ENCODE results near the gene EEFSEC.

The EEFSEC gene

GRCh38 chr3:128316481-128316891 is 163.2 kb downstream of the EEFSEC start:
- DNase-seq (ENCODE audit: low read depth): no peak

DNA sequence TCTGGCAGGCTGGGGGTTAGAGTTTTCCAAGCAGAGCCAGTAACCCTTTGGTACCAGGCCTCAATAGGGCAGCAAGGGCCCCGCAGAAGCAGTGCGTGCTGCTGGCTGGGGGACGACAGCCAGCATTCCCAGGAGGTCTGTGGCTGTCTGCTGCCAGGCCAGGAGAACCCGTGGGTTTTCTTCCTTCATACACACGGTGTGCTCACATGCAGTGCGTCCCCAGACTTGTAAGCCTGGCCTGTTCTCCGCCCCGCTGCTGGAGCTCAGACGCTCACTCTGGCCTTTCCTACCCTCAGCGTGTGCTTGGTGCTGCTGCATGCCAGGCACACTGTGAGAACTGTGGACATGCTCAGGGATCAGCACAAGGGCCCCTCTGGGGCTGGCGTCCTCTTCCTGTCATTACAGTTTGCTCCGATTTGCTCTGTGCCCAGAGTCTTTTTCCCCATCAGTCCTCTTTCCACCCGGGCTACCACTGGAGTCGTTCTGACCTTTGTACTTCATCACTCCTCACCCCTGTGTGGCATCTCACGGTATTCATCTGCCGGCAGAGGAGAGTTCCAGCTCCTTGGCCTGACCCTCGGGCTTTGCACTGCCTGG is 163.9 kb downstream of the EEFSEC start:
- no peak for DNase-seq (ENCODE audit: low read depth)

DNA sequence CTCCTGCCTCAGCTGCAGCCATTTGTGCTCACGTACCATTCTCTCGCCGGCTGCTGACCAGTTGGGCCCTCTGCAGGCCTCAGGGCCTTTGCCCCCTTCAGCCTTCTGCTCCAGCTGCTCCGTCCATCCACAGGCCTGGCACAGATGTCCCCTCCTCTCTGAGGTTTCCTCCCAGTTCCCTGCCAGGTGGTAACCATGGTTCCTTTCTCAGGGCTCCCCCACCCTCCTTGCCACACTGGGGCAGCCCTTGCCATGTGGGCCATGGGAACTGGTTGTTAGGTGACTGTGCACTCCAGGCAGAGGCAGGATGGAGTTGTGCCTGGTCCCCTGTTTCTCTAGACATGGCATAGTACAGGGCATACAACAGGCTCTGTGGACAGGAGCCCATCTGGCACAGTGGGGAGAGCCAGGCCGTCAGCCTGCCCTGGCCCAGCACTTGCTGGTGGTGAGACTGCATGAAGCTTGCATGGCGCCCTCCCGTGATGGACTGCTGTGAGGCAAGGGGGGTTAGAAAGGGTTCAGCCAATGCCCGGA is 164.5 kb downstream of the EEFSEC start:
- DNase-seq (ENCODE audit: low read depth): no peak

DNA sequence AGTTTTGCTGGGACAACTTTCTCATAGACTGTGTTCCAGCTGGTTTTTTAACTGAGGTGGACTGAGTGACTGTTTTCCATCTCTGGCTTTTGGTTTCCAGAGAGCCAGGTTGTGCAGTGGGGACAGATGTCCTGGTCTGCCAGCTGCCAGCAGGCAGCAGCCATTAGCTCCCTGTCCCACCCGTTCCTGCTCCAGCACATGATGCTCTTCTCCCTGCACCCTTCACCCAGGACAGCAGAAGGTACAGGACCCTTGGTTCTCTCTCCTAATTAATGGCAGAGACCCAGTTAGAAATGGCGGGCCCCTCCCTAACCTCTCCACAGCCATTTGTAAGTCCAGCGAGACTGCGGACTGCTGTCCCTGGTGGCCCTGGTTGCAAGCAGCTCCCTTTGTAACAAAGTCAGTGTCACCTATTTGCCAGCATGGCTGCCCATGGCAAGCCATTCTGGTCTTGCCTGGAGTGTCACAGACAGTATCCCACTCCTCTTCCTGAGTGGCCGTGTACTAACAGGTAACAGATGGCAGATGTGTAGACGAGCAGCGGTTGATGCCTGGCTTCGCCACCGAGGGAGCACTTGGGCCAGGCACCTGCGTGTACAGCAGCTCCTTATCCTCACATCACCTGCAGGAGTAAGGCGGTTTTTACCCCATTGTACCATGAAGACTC is 165.1 kb downstream of the EEFSEC start:
- DNase-seq (ENCODE audit: low read depth): no peak

GRCh38 chr3:128319107-128319506 is 165.8 kb downstream of the EEFSEC start:
- no peak for DNase-seq (ENCODE audit: low read depth)

GRCh38 chr3:128319741-128320141 is 166.5 kb downstream of the EEFSEC start:
- DNase-seq (ENCODE audit: low read depth): no peak

GRCh38 chr3:128320551-128321340 is 167.5 kb downstream of the EEFSEC start:
- DNase-seq (ENCODE audit: low read depth): no peak

DNA sequence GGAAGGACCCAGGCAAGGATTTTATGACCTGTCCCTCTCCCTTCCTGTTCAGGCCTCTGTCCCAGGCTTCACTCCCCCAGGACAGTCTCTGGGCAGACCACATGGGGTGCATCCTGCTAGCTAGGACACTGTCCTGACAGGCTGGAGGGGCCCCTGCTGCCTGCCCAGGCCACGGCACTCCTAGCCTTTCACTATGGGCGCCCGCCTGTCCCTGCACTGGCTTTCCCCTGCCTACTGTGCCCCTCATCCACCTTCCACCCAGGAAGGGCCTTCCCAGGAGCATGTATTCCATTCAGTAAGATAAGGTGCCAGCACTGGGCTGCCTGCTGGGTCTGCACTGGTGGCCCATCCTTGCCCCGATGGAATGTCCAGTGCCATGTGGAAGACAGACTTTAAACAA is 168.1 kb downstream of the EEFSEC start:
- DNase-seq (ENCODE audit: low read depth): no peak

GRCh38 chr3:128322030-128323022 is 169.0 kb downstream of the EEFSEC start:
- DNase-seq (ENCODE audit: low read depth): peak; percentile 24

- DNase-seq (ENCODE audit: low read depth): no peak
Observed at GRCh38 chr3:128323206-128324081, 170.2 kb downstream of the EEFSEC start.

- DNase-seq (ENCODE audit: low read depth): no peak
Observed at GRCh38 chr3:128324911-128325592, 171.8 kb downstream of the EEFSEC start.

- no peak for DNase-seq (ENCODE audit: low read depth)
Observed at GRCh38 chr3:128326051-128326823, 173.0 kb downstream of the EEFSEC start.

DNA sequence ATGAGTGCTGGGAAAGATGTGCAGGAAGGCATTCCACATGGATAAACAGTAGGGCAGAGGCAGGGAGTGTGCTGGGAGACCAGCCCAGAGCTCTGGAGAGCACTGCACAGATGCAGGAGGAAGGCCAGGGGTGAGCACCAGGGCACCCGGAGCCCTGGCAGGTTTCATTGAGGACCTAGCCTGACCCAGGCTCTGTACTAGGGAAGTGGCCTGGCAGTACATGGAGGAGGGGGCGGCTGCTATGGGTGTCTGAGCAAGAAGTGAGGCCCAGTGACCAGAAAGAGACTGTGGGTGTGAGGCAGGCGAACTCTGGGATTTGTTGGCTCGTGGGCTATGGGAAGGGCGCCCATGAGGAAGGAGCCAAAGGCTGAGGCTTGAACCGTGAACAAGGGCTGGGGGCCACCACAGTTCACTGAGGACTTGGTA is 174.3 kb downstream of the EEFSEC start:
- DNase-seq (ENCODE audit: low read depth): no peak

DNA sequence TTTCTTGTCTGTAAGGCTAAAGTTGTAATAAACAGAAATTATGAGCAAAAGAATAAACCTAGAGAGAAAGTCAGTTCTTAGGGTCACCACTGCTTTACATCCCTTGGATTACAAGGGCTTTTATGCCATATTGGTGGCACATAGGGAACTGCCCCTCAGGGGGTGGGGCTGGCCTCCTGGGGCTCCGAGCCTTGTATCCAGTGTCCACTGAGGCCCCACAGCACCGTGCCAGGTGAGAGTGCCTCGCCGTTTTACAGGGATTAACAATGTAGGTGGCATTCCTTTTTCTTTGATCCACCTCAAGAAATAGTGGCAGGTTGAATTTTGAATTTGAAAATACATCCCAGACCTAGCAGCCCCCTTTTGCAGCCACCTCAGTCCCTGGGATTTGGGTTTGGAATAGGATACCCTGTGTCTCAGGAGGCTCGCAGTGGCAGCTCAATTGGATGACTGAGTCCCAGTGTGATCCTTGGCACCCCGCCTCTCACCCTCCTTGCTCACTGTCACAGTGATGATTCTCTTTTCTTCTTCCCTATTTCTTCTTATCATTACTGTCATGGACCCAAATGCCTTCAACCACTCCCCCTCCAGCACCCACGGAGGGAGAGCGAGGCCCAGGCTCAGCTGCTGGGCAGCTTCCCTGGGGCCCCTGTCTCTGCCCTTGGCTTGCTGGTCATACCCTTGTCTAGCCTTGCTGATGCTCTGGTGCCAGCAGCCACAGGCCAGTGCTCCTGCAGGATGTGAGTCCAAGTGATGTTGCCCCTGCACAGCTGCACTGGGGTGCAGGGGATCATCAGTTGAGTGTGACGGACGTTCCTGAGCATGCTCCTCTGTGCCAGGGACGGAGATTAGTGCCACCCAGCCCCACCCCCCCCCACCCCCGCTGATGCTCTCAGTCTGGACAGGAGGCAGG is 175.5 kb downstream of the EEFSEC start:
- no peak for DNase-seq (ENCODE audit: low read depth)

- no peak for DNase-seq (ENCODE audit: low read depth)
Observed at GRCh38 chr3:128329491-128330213, 176.4 kb downstream of the EEFSEC start.

GRCh38 chr3:128330214-128330842 is 177.0 kb downstream of the EEFSEC start:
- DNase-seq (ENCODE audit: low read depth): no peak

DNA sequence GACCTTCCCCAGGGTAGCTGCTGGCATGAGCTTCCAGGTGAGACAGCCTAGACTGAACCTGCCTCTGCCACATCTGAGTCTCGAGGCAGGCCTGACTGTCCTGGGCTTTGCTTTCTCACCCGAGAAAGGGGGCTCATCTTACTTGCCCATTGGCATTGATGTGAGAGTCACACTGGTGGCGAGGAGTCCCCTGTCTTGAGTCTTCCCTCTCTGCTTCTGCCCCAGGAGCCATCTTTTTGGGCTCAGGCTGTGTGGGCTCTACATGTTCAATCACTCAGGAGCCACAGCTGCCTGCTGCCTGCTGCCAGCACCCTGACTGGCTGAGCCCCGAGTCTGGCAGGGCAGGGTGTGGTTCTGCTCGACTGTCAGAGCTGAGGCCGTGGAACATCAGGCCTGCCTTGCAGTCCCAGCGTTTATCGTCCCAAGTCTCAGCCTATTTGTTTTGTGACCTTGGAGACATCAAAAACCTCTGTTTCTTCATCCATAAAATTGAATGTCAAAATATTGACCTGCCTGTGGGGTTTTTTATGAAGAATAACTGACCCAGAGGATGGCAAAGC is 180.9 kb downstream of the EEFSEC start:
- no peak for DNase-seq (ENCODE audit: low read depth)

All from amniotic epithelial cell (primary cell).